Breast epithelium (tissue), 4 donors: Measurements from ENCODE around the gene C2orf81. TPM values are rescaled to one million over a fixed set of nuclear protein-coding genes. Genes with fewer than 3 reads are reported as not detected.
"Not testable (repeated sequence)": the region's sequence is repeated elsewhere in the genome, so short reads cannot be mapped to it uniquely, and the experiment has no call there.

Experiments used
- DNase-seq, 2 donors: peaks; one replicate each; pipeline ENCODE4 v3.0.0-alpha.2; 2019; ENCODE audit warnings: low spot score in 2 of 2
- H3K27ac ChIP-seq, 2 donors: fragments of 200-600 bp; sonication (generic) in 1 of 2; one replicate each; pipeline ENCODE4 v1.5.1; 2016 to 2019; ENCODE audit warnings: mild to moderate bottlenecking in 1 of 2
- H3K27me3 ChIP-seq, 2 donors: fragments of 200-600 bp; sonication (generic) in 1 of 2; one replicate each; pipeline versions ENCODE4 v1.5.1 to v1.6.0; 2017 to 2019; ENCODE audit warnings: control low read depth in 1 of 2, mild to moderate bottlenecking in 1 of 2
- H3K36me3 ChIP-seq: fragments of 200-600 bp; one replicate; pipeline ENCODE4 v1.5.1; 2019
- H3K4me1 ChIP-seq, 2 donors: fragments of 200-600 bp; sonication (generic); one replicate each; pipeline ENCODE4 v1.5.1; 2016 to 2019; ENCODE audit warnings: control low read depth in 1 of 2
- H3K4me3 ChIP-seq, 3 donors: fragments of 200-600 bp; sonication (generic); 1 replicate in 2 of 3; 2 replicates in 1 of 3; pipeline ENCODE4 v1.5.1; 2016 to 2019; ENCODE audit warnings: mild to moderate bottlenecking in 3 of 3, moderate library complexity in 2 of 3
- H3K9me3 ChIP-seq, 2 donors: fragments of 200-600 bp; sonication (generic) in 1 of 2; one replicate each; pipeline ENCODE4 v1.5.1; 2016 to 2019; ENCODE audit warnings: control low read depth in 1 of 2
- CTCF ChIP-seq, 3 donors: fragments of 450-650 bp; IDR thresholded peaks; one replicate each; pipeline ENCODE4 v1.5.1; 2016 to 2017; ENCODE audit warnings: antibody characterized with exemption in 3 of 3, mild to moderate bottlenecking in 3 of 3, moderate library complexity in 3 of 3
- POLR2A ChIP-seq: fragments of 450-650 bp; IDR thresholded peaks from one replicate; pipeline ENCODE4 v1.6.1; 2016; ENCODE audit warnings: antibody characterized with exemption, mild to moderate bottlenecking, moderate library complexity
- POLR2AphosphoS5 ChIP-seq, 3 donors: sonication (generic); formaldehyde crosslinking; IDR thresholded peaks; one replicate each; pipeline ENCODE4 v1.6.1; 2017; ENCODE audit warnings: antibody characterized with exemption in 3 of 3
- intact Hi-C: fragments of 100-400 bp; cut with DNase I; formaldehyde crosslinking; loops from one replicate; pipeline ENCODE4 v1.15.1; 2023; ENCODE audit warnings: low total_unique reads
- total RNA-seq, 3 donors: library from RNA; depleted of rRNA; stranded (reverse); fragments of >200 nt; gene quantifications; one replicate each; pipeline ENCODE4 v1.1.0, GENCODE V29; 2016

C2orf81 gene
- total RNA-seq, 3 donors from 2014 or later: 0.64 to 1.6 (median 1.3) TPM

GRCh38 chr2:74424139-74424992 lies 2.9 kb upstream of the C2orf81 start:
- H3K27ac ChIP-seq: peak overlapping the region in 1 of 2 donors; percentile 7
- H3K27me3 ChIP-seq: no peaks in the 10 kb centered on the region
- H3K36me3 ChIP-seq: no peaks in the 10 kb centered on the region
- no peaks in the 10 kb centered on the region for H3K9me3 ChIP-seq
- no peak for TF ChIP-seq POLR2AphosphoS5 (IDR thresholded peaks at IDR 0.05)
- TF ChIP-seq CTCF (IDR thresholded peaks at IDR 0.05): no peak
- intact Hi-C loops: no loop called here
- no peak overlapping the region for H3K4me3 ChIP-seq
- no peak for DNase-seq
- no peaks in the 10 kb centered on the region for H3K4me1 ChIP-seq

GRCh38 chr2:74423231-74424095 lies 2.0 kb upstream of the C2orf81 start:
- H3K27me3 ChIP-seq: no peaks in the 10 kb centered on the region

GRCh38 chr2:74420443-74421103 lies 846 bp downstream of the C2orf81 start:
- H3K36me3 ChIP-seq, H3K27me3 ChIP-seq, H3K4me1 ChIP-seq, H3K9me3 ChIP-seq, DNase-seq, intact Hi-C loops: not testable (repeated sequence)
- Histone ChIP-seq H3K4me3 (peak overlapping the region; percentile 55 to 74 (median 73)), H3K27ac (peak overlapping the region in 1 of 2 donors; percentile 85)

More at GRCh38 chr2:74423231-74424095, 2.0 kb upstream of the C2orf81 start:
- H3K36me3 ChIP-seq: no peaks in the 10 kb centered on the region
- H3K4me1 ChIP-seq: no peaks in the 10 kb centered on the region
- DNase-seq: no peak
- H3K4me3 ChIP-seq: no peak overlapping the region
- H3K27ac ChIP-seq: peak overlapping the region in 1 of 2 donors; percentile 7
- intact Hi-C loops: no loop called here
- TF ChIP-seq POLR2A: no peak
- TF ChIP-seq CTCF (IDR thresholded peaks at IDR 0.05): no peak
- TF ChIP-seq POLR2AphosphoS5 (IDR thresholded peaks at IDR 0.05): no peak
- no peaks in the 10 kb centered on the region for H3K9me3 ChIP-seq

- DNase-seq: no peak
- intact Hi-C loops: no loop called here
- H3K4me1 ChIP-seq: no peaks in the 10 kb centered on the region
- TF ChIP-seq CTCF (IDR thresholded peaks at IDR 0.05) (no peak), POLR2A (no peak), POLR2AphosphoS5 (IDR thresholded peaks at IDR 0.05) (no peak)
- no peaks in the 10 kb centered on the region for H3K27me3 ChIP-seq
- H3K36me3 ChIP-seq: no peaks in the 10 kb centered on the region
- H3K4me3 ChIP-seq: no peak overlapping the region
- H3K27ac ChIP-seq: no peak overlapping the region
- no peaks in the 10 kb centered on the region for H3K9me3 ChIP-seq
Measured at GRCh38 chr2:74420006-74420405, 1.4 kb downstream of the C2orf81 start.

- H3K27ac ChIP-seq: no peak overlapping the region
- no peaks in the 10 kb centered on the region for H3K36me3 ChIP-seq
- DNase-seq: no peak
- no peaks in the 10 kb centered on the region for H3K27me3 ChIP-seq
- H3K4me3 ChIP-seq: no peak overlapping the region
- H3K9me3 ChIP-seq: no peaks in the 10 kb centered on the region
- intact Hi-C loops: no loop called here
- no peak for TF ChIP-seq POLR2A
- H3K4me1 ChIP-seq: peaks cover 0 to 2% of the 10 kb centered on the region in 2 donors
Measured at GRCh38 chr2:74419345-74419744, 2.1 kb downstream of the C2orf81 start.
